ENCODE data around the gene PLEKHG4B.
"Not testable (repeated sequence)": the region's sequence is repeated elsewhere in the genome, so short reads cannot be mapped to it uniquely, and the experiment has no call there.

PLEKHG4B gene

DNA sequence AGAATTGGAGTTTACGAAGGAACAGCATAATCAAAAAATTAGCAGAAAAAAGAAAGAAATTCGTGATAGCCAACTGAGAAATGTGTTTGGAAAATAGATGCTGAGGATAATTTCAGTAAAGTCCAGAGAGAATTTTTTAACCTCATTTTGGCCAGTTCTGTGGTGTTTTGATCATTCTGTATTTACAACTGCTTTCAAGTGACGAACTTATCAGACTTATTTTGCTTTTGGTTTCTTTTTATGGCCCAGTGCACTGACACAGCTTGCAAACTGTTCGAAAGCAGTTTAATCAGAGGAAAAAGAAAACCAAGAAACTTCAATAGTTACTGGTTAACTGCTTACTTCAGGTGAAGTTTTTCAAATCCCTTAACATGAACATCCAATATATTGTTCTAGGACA lies 128.0 kb downstream of the PLEKHG4B start:
- TF ChIP-seq CTCF (IDR thresholded peaks at IDR 0.05; ENCODE audit: insufficient read depth, missing control alignments), result no peak
- FAIRE-seq, result no peak
- DNase-seq (ENCODE audit: insufficient read length, low spot score), result no peak

GRCh38 chr5:222951-223715 lies 131.2 kb downstream of the PLEKHG4B start:
- DNase-seq (ENCODE audit: insufficient read length, low spot score); FAIRE-seq: not testable (repeated sequence)

DNA sequence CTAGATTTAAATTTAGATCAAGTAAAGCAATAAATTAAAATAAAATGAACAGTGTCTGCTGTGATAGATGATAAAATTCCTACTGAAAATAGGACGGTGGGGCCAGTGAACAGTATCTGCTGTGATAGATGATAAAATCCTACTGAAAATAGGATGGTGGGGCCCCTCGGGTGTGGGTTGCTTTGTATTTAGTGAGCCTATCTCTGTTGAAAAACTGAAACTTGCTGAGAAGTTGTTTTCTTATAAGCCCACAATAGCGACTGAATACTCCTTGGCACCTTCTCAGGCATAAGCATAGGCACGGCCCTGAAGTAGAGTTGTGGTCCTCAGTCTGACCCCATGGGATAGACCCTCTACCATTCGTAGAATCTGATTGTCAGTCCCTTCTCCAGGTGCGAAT lies 131.8 kb downstream of the PLEKHG4B start:
- DNase-seq (ENCODE audit: insufficient read length, low spot score) (no peak), FAIRE-seq (no peak)
- TF ChIP-seq CTCF (IDR thresholded peaks at IDR 0.05; ENCODE audit: insufficient read depth, missing control alignments), result no peak

DNA sequence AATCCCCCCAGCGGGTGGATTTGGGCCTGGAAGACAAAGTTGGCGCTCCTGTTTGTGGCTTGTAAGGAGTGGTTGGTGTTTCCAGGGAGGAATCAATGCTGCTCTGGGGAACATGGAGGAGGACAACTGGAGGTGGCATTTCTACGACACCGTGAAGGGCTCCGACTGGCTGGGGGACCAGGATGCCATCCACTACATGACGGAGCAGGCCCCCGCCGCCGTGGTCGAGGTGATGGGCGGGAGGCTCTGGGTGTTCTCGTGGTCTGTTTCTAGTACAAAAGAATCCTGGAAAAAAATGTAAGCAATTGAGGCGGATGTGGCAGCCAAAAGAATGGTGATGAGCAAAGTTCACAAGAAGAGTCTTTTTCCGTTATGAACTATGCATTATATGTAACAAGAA lies 133.4 kb downstream of the PLEKHG4B start:
- DNase-seq (ENCODE audit: insufficient read length, low spot score) (no peak), FAIRE-seq (no peak)
- TF ChIP-seq CTCF (IDR thresholded peaks at IDR 0.05; ENCODE audit: insufficient read depth, missing control alignments), result no peak

GRCh38 chr5:227375-227774 lies 135.4 kb downstream of the PLEKHG4B start:
- FAIRE-seq; DNase-seq (ENCODE audit: insufficient read length, low spot score): not testable (repeated sequence)

DNA sequence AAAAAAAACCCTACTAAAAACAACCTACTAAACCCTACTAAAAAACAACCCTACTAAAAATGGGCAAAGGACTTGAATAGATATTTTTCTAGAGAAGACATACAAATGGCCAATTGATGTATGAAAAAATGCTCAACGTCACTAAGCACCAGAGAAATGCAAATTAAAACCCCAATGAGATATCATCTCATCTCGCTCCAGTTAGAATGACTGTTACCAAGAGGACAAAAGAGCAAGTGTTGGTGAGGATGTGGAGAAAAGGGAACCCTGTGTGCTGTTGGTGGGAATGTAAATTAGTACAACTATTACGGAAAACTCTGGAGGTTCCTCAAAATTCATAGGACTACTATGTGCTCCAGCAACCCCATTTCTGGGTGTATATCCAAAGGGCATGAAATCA lies 136.9 kb downstream of the PLEKHG4B start:
- DNase-seq (ENCODE audit: insufficient read length, low spot score) (no peak), FAIRE-seq (no peak)
- TF ChIP-seq CTCF (IDR thresholded peaks at IDR 0.05; ENCODE audit: insufficient read depth, missing control alignments), result no peak

GRCh38 chr5:230711-231110 lies 138.7 kb downstream of the PLEKHG4B start:
- no peak for TF ChIP-seq CTCF (IDR thresholded peaks at IDR 0.05; ENCODE audit: insufficient read depth, missing control alignments)
- FAIRE-seq, result no peak
- DNase-seq (ENCODE audit: insufficient read length, low spot score), result no peak

DNA sequence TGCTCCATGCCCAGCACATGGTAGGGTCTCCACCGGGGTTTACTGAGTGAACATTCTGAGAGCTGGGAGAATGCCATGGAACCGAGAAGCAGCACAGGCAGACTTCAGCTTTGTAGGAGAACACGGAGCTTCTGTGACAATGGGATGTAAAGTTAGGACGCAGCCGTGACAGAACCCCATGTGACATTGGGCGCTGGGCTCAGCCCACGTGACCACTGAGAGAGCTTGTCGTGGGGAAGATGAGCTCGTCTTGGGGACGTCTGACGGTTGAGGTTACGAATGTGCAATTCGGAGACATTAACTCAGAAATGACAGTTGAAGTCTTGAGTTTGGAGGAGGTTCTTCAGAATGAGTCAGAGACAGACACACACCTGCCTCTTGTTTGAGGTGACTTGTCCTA lies 139.7 kb downstream of the PLEKHG4B start:
- DNase-seq (ENCODE audit: insufficient read length, low spot score) (no peak), FAIRE-seq (no peak)
- no peak for TF ChIP-seq CTCF (IDR thresholded peaks at IDR 0.05; ENCODE audit: insufficient read depth, missing control alignments)

DNA sequence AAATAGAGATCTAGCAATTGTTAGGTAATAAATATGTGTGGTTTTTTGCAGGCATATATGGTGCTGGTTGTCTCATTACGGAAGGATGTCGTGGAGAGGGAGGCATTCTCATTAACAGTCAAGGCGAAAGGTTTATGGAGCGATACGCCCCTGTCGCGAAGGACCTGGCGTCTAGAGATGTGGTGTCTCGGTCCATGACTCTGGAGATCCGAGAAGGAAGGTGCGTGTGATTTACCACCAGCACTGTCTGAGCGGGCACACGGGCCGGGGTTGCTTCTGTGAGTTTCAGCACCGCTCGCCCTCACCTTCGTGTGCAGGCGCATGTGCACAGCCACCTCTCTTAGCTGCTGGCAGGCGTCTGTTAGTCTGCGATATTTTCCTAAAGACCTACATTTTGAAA lies 141.5 kb downstream of the PLEKHG4B start:
- not testable (repeated sequence) for DNase-seq (ENCODE audit: insufficient read length, low spot score); FAIRE-seq

Data from D721Med (cell line).